Motor neuron (in vitro differentiated cells): ENCODE results near the gene MAP3K21. TPM values are rescaled to one million over a fixed set of nuclear protein-coding genes. Genes with fewer than 3 reads are reported as not detected.

Source experiments
- ATAC-seq, 8 experiments: fragments of 200-7000 bp; cut with Tn5 transposase; replicated peaks in 6 of 8; 2 replicates each; pipeline ENCODE4 v1.8.0; 2021; ENCODE audit warnings: mild to moderate bottlenecking in 8 of 8, moderate library complexity in 8 of 8
- H3K27ac ChIP-seq, 2 donors: fragments of 250-450 bp; sonication (Bioruptor Pico); 2 replicates each; pipeline ENCODE4 v1.9.0; 2021; ENCODE audit warnings: antibody characterized with exemption in 2 of 2, mild to moderate bottlenecking in 2 of 2, moderate library complexity in 1 of 2
- H3K4me1 ChIP-seq, 2 donors: fragments of 250-450 bp; sonication (Bioruptor Pico); replicated peaks in 1 of 2; 2 replicates each; pipeline ENCODE4 v1.6.1; 2021; ENCODE audit warnings: antibody characterized with exemption in 2 of 2, mild to moderate bottlenecking in 2 of 2, moderate library complexity in 1 of 2
- H3K4me3 ChIP-seq, 5 donors: fragments of 250-450 bp; sonication (Bioruptor Pico); 2 replicates each; pipeline ENCODE4 v1.9.0; 2021; ENCODE audit warnings: antibody characterized with exemption in 5 of 5, mild to moderate bottlenecking in 5 of 5, moderate library complexity in 4 of 5
- WGBS, 10 experiments: fragments of 450-650 bp; shearing (Covaris generic); methylation state at CpG; one replicate each; pipeline ENCODE4 v1.0.0; 2022; 5-methylcytosine and 5-hydroxymethylcytosine counted together
- in situ Hi-C, 9 experiments: fragments of 400-800 bp; cut with MboI; loops; one replicate each; pipeline ENCODE4 v1.15.0; 2021; ENCODE audit warnings: low sequenced_read_pairs in 9 of 9, low pct_unique_long_range_greater_than_20kb in 2 of 9; ENCODE audit not compliant: unreplicated experiment in 9 of 9
- total RNA-seq, 8 experiments: library from RNA; unstranded; fragments of 300-600 nt; gene quantifications; 2 replicates each; pipeline versions ENCODE4 v1.2.3 to v1.2.4, GENCODE V29; 2022

Gene MAP3K21
- total RNA-seq, 8 experiments from 2014 or later: 0.25 to 4.7 (median 2.7) TPM

DNA sequence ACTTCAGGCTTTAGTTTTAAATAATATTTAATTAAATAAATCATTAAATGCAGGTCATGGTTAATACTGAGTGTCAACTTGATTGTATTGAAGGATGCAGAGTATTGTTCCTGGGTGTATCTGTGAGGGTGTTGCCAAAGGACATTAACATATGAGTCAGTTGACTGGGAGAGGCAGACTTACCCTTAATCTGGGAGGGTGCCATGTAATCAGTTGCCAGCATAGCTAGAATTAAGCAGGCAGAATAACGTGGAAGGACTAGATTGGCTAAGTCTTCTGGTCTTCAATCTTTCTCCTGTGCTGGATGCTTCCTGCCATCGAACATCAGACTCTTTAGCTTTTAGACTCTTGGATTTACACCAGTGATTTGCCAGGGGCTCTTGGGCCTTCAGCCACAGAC is 85.3 kb downstream of the MAP3K21 start:
- WGBS, 10 experiments: 0 to 83% (median 70%) methylated on average over 1 to 2 of the region's 2 CpGs; no CpG with 5 or more reads in 1 of the 10 experiments
- peak in 3 of 8 experiments; percentile 45 to 100 (median 99) for ATAC-seq
- H3K4me1 ChIP-seq: no peaks in the 10 kb centered on the region
- in situ Hi-C loops: no loop called here
- no peak overlapping the region for H3K4me3 ChIP-seq
- H3K27ac ChIP-seq: no peak overlapping the region

DNA sequence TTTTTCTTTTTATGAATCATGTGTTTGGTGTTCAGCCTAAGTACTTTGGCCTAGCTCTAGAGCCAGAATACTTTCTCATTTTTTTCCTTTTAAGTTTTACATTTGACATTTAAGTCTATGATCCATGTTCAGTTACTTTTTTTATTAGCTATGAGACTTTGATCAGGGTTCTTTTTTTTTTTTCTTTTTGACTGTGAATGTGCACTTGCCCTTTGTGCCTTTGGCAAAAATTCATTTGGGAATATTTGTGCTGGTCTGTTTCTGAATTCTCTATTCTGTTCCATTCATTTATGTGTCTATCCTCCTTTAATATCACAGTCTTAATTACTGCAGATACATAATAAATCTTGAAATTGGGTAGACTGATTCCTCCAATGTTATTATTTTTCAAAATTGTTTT is 93.8 kb downstream of the MAP3K21 start:
- ATAC-seq: no peak
- in situ Hi-C loops: no loop called here
- Histone ChIP-seq H3K4me1 (no peaks in the 10 kb centered on the region), H3K27ac (no peak overlapping the region), H3K4me3 (no peak overlapping the region)

DNA sequence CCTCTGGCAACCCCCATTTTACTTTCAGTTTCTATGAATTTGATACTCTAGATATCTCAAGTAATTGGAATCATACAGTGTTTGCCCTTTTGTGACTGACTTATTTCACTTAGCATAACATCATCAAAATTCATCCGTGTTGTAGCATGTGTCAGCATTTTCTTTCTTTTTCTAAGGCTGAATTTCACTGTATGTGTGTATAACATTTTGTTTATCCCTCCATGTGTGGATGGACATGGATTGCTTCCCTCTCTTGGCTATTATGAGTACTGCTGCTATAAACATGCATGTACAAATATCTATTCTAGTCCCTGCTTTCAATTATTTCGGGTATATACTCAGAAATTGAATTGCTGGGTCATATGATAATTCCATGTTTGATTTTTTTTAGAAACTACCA is 97.3 kb downstream of the MAP3K21 start:
- no peak overlapping the region for H3K4me3 ChIP-seq
- WGBS, 10 experiments: 0 to 85% (median 53%) methylated on average over 1 to 2 of the region's 2 CpGs
- ATAC-seq: peak in 2 of 8 experiments; percentile 82 to 89
- in situ Hi-C loops: loop anchor here in 5 of 9 experiments (25.0 kb wide), 2 partner anchors 363 to 638 kb away; no protein-coding TSS in a partner anchor
- H3K4me1 ChIP-seq: no peaks in the 10 kb centered on the region
- H3K27ac ChIP-seq: no peak overlapping the region

DNA sequence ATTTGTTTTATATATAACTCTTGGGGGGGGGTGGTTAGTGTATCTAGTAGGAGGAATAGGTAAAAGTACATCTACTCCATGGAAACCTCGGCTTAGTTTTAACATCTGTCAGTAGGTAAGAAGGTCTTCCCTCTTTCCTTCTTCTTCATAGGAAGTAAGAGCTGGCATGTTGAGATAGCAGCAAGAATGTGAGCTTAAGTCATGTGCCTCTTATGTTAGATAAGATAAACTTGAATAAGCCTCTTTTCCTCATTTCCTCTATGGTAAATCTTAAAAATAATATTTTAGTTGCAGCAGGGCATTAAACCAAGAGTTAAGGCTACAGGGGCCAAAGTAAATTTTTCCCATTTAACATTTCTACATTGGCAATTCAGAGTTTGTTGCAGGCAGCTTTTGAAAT is 100.4 kb downstream of the MAP3K21 start:
- H3K4me1 ChIP-seq: no peaks in the 10 kb centered on the region
- H3K4me3 ChIP-seq: no peak overlapping the region
- ATAC-seq: no peak
- WGBS, 10 experiments: 0 to 100% (median 67%) methylated on average over 1 of the region's 1 CpG; no CpG with 5 or more reads in 3 of the 10 experiments
- in situ Hi-C loops: loop anchor here in 5 of 9 experiments (25.0 kb wide), 2 partner anchors 359 to 634 kb away; no protein-coding TSS in a partner anchor
- H3K27ac ChIP-seq: no peak overlapping the region

DNA sequence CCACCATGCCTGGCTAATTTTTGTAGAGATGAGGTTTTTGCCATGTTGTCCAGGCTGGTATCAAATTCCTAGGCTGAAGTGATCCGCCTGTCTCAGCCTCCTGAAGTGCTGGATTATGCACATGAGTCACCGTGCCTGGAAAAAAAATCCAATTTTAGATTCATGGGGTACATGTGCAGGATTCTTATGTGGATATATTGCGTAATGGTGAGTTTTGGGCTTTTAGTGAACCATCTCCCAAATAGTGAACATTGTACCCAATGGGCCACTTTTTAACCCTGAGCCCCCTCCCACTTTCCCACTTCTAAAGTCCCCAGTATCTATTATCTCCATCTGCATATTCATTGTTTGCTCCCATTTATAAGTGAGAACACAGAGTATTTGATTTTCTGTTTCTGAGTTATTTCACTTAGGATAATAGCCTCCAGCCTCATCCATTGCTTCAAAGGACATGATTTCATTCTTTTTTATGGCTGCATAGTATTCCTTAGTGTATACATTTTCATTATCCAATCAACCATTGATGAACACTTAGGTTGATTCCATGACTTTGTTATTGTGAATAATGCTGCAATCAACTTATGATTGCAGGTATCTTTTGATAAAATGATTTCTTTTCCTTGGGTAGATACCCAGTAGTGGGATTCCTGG is 104.4 kb downstream of the MAP3K21 start:
- in situ Hi-C loops: loop anchor here in 5 of 9 experiments (25.0 kb wide), 2 partner anchors 355 to 630 kb away; no protein-coding TSS in a partner anchor
- WGBS, 10 experiments: 0 to 100% (median 84%) methylated on average over 1 to 3 of the region's 3 CpGs; no CpG with 5 or more reads in 3 of the 10 experiments
- peaks cover 0 to 3% of the 10 kb centered on the region in 2 donors for H3K4me1 ChIP-seq
- H3K27ac ChIP-seq: no peak overlapping the region
- peak in 1 of 8 experiments; percentile 50 for ATAC-seq
- H3K4me3 ChIP-seq: no peak overlapping the region

DNA sequence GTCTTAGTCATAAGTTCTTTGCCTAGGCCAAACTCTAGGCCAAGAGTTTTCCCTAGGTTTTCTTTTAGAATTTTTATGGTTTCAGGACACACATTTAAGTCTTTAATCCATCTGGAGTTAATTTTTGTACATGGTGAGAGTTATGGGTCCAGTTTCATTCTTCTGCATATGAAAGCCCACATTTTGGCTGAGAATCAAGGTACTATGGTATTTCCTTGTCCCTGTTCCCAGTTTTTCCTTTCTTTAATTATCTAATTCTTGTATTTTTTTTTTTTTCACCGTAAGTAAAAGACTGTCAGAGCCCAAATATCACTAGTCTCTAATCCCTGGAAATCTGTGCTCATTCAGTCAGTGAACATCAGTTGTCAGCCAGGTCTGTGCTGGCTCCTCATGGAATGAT is 105.4 kb downstream of the MAP3K21 start:
- in situ Hi-C loops: loop anchor here in 5 of 9 experiments (25.0 kb wide), 2 partner anchors 354 to 629 kb away; no protein-coding TSS in a partner anchor
- WGBS, 10 experiments: 0 to 69% (median 38%) methylated on average over 1 of the region's 1 CpG; no CpG with 5 or more reads in 1 of the 10 experiments

DNA sequence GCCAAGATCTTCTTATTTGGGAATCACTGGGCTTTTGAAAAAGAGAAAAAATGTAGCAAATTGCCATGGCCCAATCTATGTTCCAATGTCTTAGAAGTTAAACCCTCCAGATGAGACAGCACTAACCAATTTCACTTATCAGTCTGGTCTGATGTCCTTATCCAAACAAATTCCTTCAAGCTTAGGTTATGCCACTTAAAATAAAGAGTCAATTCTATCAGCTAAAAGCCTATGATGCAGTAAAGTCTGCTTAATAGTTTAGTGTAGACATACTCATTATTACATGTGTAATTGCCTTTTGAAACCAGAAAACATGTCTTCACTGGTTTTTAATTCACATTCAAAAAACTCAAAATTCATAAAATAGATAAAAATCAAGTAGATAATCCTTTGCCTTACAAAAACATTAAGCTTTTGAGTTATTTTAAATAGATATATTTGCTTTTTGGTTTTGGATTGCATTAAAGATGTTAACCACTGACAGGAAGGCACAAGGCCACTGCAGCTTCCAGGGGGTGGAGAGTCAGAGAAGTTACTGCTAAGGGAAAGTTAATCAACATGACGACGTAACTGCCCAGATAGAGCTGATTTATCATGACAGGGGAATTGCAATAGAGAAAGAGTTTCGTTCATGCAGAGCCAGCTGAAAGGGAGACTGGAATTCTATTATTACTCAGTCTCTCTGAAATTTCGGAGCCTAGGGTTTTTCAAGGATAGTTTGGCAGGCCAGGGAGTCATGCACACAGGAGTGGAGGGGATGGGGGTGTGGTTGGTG is 106.1 kb downstream of the MAP3K21 start:
- WGBS, 10 experiments: 0 to 74% (median 32%) methylated on average over 1 to 4 of the region's 4 CpGs; no CpG with 5 or more reads in 3 of the 10 experiments
- no peak overlapping the region for H3K4me3 ChIP-seq
- in situ Hi-C loops: loop anchor here in 5 of 9 experiments (25.0 kb wide), 2 partner anchors 354 to 629 kb away; no protein-coding TSS in a partner anchor
- peaks cover 0 to 3% of the 10 kb centered on the region in 2 donors for H3K4me1 ChIP-seq
- ATAC-seq: peak in 2 of 8 experiments; percentile 46 to 63
- no peak overlapping the region for H3K27ac ChIP-seq

More for the DNA sequence above, 105.4 kb downstream of the MAP3K21 start:
- Histone ChIP-seq H3K4me3 (no peak overlapping the region), H3K4me1 (peaks cover 0 to 3% of the 10 kb centered on the region in 2 donors), H3K27ac (no peak overlapping the region)
- ATAC-seq: no peak

Other genes with a start within 250 kb of the MAP3K21 start
- gene PCNX2, start 32.0 kb upstream of the MAP3K21 start, total RNA-seq: 10 to 100 TPM in 6 of 8 experiments, 1 to 10 TPM in 2; 3.6 to 40.8 (median 27.9) TPM